Chondrocyte (in vitro differentiated cells): ENCODE results near the gene AMIGO1. TPM values are rescaled to one million over a fixed set of nuclear protein-coding genes. Genes with fewer than 3 reads are reported as not detected.

Source experiments
- DNase-seq: peaks from one replicate; pipeline ENCODE4 v3.0.0; 2021; ENCODE audit warnings: mixed read lengths, low spot score
- H3K27ac Mint-ChIP-seq: one replicate; pipeline ENCODE4 v1.8.0; 2021; ENCODE audit warnings: mild to moderate bottlenecking, moderate library complexity, mixed read lengths; ENCODE audit not compliant: unreplicated experiment
- H3K27me3 Mint-ChIP-seq: 2 replicates; pipeline ENCODE4 v1.8.0; 2021; ENCODE audit warnings: low read depth, mixed read lengths
- H3K36me3 Mint-ChIP-seq: 2 replicates; pipeline ENCODE4 v1.8.0; 2021; ENCODE audit warnings: low read depth, mixed read lengths
- H3K4me1 Mint-ChIP-seq: 2 replicates; pipeline ENCODE4 v1.8.0; 2021; ENCODE audit warnings: low read depth, mild to moderate bottlenecking, mixed read lengths
- H3K4me3 Mint-ChIP-seq: one replicate; pipeline ENCODE4 v1.8.0; 2021; ENCODE audit warnings: mild to moderate bottlenecking, moderate library complexity, mixed read lengths; ENCODE audit not compliant: unreplicated experiment
- H3K9me3 Mint-ChIP-seq: 2 replicates; pipeline ENCODE4 v1.8.0; 2021; ENCODE audit warnings: low read depth, mixed read lengths
- CTCF ChIP-seq: fragments of 200-600 bp; sonication (generic); IDR thresholded peaks from 2 replicates; pipeline ENCODE4 v1.5.0; 2021; ENCODE audit warnings: antibody characterized with exemption, mild to moderate bottlenecking, moderate library complexity
- total RNA-seq: library from RNA; stranded (reverse); gene quantifications from 3 replicates; pipeline ENCODE4 v1.2.1, GENCODE V29; 2021

Gene AMIGO1
- total RNA-seq, 1 donor from 2014 or later = 4.6 TPM

GRCh38 chr1:109490934-109491302, 18.6 kb downstream of the AMIGO1 start:
- no peaks in the 10 kb centered on the region for H3K27me3 Mint-ChIP-seq
- no peak overlapping the region for H3K4me3 Mint-ChIP-seq
- peak; percentile 26 for TF ChIP-seq CTCF
- no peak for DNase-seq
- H3K27ac Mint-ChIP-seq = no peak overlapping the region
- peaks cover 27% of the 10 kb centered on the region for H3K4me1 Mint-ChIP-seq
- H3K9me3 Mint-ChIP-seq = no peaks in the 10 kb centered on the region
- H3K36me3 Mint-ChIP-seq = peaks cover 4% of the 10 kb centered on the region

- TF ChIP-seq CTCF = peak; percentile 85
- Mint-ChIP-seq H3K4me3 (no peak overlapping the region), H3K27me3 (no peaks in the 10 kb centered on the region), H3K36me3 (peaks cover 4% of the 10 kb centered on the region), H3K4me1 (peaks cover 22% of the 10 kb centered on the region), H3K27ac (no peak overlapping the region), H3K9me3 (no peaks in the 10 kb centered on the region)
- DNase-seq = no peak
Observed at GRCh38 chr1:109490029-109490933, 19.2 kb downstream of the AMIGO1 start.

- Mint-ChIP-seq H3K27me3 (no peaks in the 10 kb centered on the region), H3K27ac (no peak overlapping the region), H3K4me1 (peaks cover 21% of the 10 kb centered on the region), H3K9me3 (no peaks in the 10 kb centered on the region), H3K36me3 (peaks cover 4% of the 10 kb centered on the region), H3K4me3 (no peak overlapping the region)
- TF ChIP-seq CTCF = no peak
- no peak for DNase-seq
Observed at GRCh38 chr1:109488696-109489095, 20.8 kb downstream of the AMIGO1 start.

GRCh38 chr1:109488201-109488600, 21.3 kb downstream of the AMIGO1 start:
- Mint-ChIP-seq H3K4me1 (peaks cover 21% of the 10 kb centered on the region), H3K36me3 (peaks cover 4% of the 10 kb centered on the region), H3K4me3 (no peak overlapping the region), H3K9me3 (no peaks in the 10 kb centered on the region), H3K27me3 (no peaks in the 10 kb centered on the region), H3K27ac (no peak overlapping the region)
- no peak for DNase-seq
- no peak for TF ChIP-seq CTCF

- TF ChIP-seq CTCF = no peak
- H3K4me3 Mint-ChIP-seq = no peak overlapping the region
- H3K36me3 Mint-ChIP-seq = peaks cover 4% of the 10 kb centered on the region
- peaks cover 22% of the 10 kb centered on the region for H3K4me1 Mint-ChIP-seq
- no peak for DNase-seq
- no peak overlapping the region for H3K27ac Mint-ChIP-seq
- no peaks in the 10 kb centered on the region for H3K9me3 Mint-ChIP-seq
- peaks cover under 1% of the 10 kb centered on the region for H3K27me3 Mint-ChIP-seq
Observed at GRCh38 chr1:109487261-109487660, 22.3 kb downstream of the AMIGO1 start.
